Activated naive CD8-positive, alpha-beta T cell (primary cell): ENCODE measurements around the gene CD40.
A peak's percentile ranks its signal among the peaks of the same experiment; 100 is the strongest.

Source experiments
- H3K27ac Mint-ChIP-seq: one replicate; pipeline ENCODE4 v1.8.0; 2021; ENCODE audit warnings: mixed read lengths
- H3K27me3 Mint-ChIP-seq: one replicate; pipeline ENCODE4 v1.8.0; 2021; ENCODE audit warnings: mixed read lengths
- H3K36me3 Mint-ChIP-seq: one replicate; pipeline ENCODE4 v1.8.0; 2021; ENCODE audit warnings: mixed read lengths
- H3K4me1 Mint-ChIP-seq: one replicate; pipeline ENCODE4 v1.8.0; 2021; ENCODE audit warnings: low read depth, mixed read lengths
- H3K4me3 Mint-ChIP-seq: one replicate; pipeline ENCODE4 v1.8.0; 2021; ENCODE audit warnings: mild to moderate bottlenecking, mixed read lengths
- H3K9me3 Mint-ChIP-seq: one replicate; pipeline ENCODE4 v1.8.0; 2021; ENCODE audit warnings: low read depth, mixed read lengths

The CD40 gene

DNA sequence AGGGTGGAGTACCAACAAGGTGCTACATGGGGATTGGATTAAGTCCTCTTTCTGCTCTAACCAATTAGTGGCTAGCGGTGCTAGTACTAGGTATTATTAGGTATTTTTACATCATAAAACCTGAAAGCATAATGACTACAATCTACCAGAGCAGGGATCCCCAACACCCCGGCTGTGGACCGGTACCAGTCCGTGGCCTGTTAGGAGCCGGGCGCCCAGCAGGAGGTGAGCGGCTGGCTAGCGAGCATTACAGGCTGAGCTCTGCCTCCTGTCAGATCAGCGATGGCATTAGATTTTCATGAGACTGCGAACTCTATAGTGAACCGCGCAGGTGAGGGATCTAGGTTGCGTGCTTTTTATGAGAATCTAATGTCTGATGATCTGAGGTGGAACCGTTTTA is 9.1 kb upstream of the CD40 start:
- H3K36me3 Mint-ChIP-seq = no peaks in the 10 kb centered on the region
- no peaks in the 10 kb centered on the region for H3K9me3 Mint-ChIP-seq
- no peak overlapping the region for H3K4me3 Mint-ChIP-seq
- peaks cover 29% of the 10 kb centered on the region for H3K27me3 Mint-ChIP-seq
- H3K4me1 Mint-ChIP-seq = peaks cover 4% of the 10 kb centered on the region
- H3K27ac Mint-ChIP-seq = no peak overlapping the region

DNA sequence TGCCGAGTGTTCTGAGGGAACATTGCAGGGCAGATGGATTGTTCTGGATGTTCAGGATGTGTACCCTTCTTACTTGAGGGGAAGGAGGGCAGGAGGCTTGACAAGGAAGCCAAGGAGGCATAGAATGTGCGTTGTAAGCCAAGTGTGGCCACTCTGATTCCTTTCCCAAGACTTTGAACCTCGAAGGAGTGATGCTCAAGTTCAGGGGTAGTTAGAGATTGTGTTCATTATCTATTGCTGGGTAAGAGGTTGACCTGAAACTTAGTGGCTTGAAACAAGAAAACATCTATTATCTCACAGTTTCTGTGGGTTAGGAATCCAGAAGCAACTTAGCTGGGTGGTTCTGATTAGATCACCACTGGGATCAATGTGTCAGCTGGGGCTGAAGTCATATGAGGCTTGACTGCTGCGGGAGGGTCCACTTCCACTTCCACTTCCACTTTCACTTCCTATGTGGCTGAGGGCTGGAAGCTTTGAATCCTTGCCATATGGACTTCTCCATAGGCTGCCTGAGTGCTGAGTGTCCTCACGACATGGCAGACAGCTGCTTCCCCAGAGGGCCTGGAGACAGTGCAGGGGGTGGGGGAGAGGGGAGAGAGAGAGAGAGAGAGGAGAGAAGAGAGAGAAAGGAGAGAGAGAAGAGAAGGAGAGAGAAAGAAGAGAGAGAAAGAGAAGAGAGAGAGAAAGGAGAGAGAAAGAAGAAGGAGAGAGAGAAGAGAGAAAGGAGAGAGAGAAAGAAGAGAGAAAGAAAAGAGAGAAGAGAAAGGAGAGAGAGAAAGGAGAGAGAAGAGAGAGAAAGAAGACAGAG is 6.9 kb upstream of the CD40 start:
- H3K36me3 Mint-ChIP-seq = no peaks in the 10 kb centered on the region
- peaks cover 7% of the 10 kb centered on the region for H3K4me1 Mint-ChIP-seq
- no peak overlapping the region for H3K4me3 Mint-ChIP-seq
- H3K9me3 Mint-ChIP-seq = no peaks in the 10 kb centered on the region
- no peak overlapping the region for H3K27ac Mint-ChIP-seq
- peaks cover 25% of the 10 kb centered on the region for H3K27me3 Mint-ChIP-seq

DNA sequence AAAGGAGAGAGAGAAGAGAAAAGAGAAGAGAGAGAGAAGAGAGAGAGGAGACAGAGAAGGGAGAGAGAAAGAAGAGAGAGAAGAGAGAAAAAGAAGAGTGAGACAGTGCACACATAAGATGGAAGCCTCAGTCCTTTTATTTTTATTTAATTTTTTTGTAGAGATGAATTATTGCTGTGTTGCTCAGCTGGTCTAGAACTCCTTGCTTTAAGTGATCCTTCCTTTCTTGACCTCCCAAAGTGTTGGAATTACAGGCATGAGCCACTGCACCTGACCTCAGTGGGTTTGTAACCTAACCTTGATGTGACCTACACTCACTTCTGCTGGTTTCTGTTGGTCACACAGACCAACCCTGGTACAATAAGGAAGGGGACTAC is 6.3 kb upstream of the CD40 start:
- Mint-ChIP-seq H3K4me3 (no peak overlapping the region), H3K4me1 (peaks cover 7% of the 10 kb centered on the region), H3K36me3 (no peaks in the 10 kb centered on the region), H3K27me3 (peaks cover 24% of the 10 kb centered on the region), H3K9me3 (no peaks in the 10 kb centered on the region), H3K27ac (no peak overlapping the region)

DNA sequence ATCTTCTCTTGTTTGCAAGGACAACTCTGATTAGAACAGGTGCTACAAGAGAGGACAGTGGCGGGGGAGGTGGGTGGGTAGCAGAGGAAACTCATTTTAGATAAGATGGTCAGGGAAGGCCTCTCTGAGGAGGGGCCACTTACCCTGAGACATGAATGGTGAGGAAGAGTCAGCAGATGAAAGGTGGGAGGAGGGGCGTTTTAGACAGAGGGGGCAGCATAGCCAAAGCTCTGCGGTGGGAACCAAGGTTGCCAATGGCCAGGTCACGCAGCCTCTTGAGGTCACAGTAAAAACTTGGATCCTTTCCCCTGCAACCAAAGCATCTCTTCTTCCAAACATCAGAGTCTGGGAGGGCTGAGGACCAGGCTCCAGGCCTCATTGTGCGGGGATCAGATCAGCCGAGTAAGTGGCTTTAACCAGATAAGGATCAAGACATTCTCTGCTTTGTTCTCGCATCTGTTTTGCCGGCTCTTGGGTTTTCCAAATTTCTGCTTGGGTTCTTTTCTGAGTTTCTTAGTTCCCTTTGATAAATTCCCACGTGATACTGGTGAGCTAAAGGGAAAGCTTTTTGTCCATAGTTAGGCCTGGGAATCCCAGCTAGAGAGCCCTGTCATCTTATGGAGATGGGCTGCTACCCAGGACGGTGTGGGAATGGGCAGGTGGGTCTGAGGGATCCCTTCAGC is 5.5 kb upstream of the CD40 start:
- no peaks in the 10 kb centered on the region for H3K36me3 Mint-ChIP-seq
- no peak overlapping the region for H3K4me3 Mint-ChIP-seq
- H3K9me3 Mint-ChIP-seq = no peaks in the 10 kb centered on the region
- peaks cover 18% of the 10 kb centered on the region for H3K27me3 Mint-ChIP-seq
- no peak overlapping the region for H3K27ac Mint-ChIP-seq
- H3K4me1 Mint-ChIP-seq = peaks cover 10% of the 10 kb centered on the region

DNA sequence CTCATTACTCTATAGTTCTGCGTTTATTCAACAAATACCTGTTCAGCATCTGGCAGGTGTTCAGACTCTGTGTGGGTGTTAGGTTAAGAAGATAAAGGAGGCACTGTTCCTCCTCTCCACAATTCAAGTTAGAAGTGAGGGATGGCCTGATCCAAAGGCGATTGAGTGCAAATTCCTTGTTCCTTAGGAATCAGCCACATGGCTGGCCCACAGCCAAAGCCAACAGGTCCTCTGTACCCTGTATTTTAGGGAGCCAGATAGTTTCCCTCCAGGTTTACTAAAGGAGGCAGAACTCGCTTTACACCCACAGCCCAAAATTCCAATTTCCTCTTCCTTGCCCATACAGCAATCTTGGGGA is 5.0 kb upstream of the CD40 start:
- Mint-ChIP-seq H3K27ac (no peak overlapping the region), H3K27me3 (peaks cover 18% of the 10 kb centered on the region), H3K4me3 (no peak overlapping the region), H3K4me1 (peaks cover 15% of the 10 kb centered on the region), H3K36me3 (no peaks in the 10 kb centered on the region), H3K9me3 (no peaks in the 10 kb centered on the region)

DNA sequence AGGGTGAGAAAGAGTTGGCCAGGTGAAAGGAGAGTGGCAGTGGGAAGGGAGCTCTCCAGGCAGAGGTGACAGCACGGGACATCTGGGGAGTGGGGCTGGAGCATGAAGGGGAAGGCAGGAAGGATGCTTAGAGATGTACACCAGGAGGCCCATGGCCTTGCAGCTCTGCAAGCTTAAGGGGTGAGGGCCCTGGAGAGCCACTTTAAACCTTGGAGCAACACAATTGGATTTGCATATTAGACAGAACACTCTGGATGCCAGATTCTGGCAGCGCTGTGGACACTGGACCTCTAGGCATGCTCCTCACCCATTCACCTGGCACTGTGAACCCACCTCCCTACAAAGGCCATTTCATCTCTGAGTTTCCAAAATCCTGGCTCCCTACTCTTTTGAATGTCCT is 3.7 kb upstream of the CD40 start:
- Mint-ChIP-seq H3K36me3 (no peaks in the 10 kb centered on the region), H3K27ac (no peak overlapping the region), H3K4me3 (no peak overlapping the region), H3K9me3 (no peaks in the 10 kb centered on the region), H3K4me1 (peaks cover 19% of the 10 kb centered on the region), H3K27me3 (peaks cover 9% of the 10 kb centered on the region)

DNA sequence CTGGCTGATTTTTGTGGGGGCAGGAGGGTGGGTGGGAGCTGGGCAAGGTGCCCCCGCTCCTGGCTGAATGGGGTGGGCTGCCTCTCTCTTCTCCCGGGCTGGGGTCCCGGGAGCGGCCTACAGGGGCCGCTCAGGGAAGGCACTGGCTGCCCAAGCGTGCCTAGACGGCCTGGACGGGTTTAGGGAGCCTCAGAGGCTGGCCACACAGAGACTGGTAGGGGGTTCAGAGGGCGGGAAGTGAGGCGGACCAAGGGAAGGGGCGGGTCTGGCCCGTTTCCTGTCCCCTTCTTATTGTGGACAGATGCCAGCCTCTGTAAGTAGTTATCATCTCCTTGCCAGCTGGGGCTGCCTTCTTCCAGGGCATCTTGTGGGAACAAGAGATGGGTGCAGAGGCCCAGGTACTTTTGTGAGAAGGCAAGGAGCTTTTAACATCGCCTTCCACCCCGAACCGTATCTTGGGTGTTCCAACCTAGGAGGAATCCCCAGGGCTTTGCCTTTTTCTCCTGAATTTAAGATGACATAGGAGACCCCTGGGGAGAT is 437 bp downstream of the CD40 start:
- Mint-ChIP-seq H3K36me3 (no peaks in the 10 kb centered on the region), H3K27ac (no peak overlapping the region), H3K4me1 (peaks cover 18% of the 10 kb centered on the region), H3K27me3 (peaks cover 3% of the 10 kb centered on the region), H3K9me3 (no peaks in the 10 kb centered on the region), H3K4me3 (peak overlapping the region; percentile 96)

DNA sequence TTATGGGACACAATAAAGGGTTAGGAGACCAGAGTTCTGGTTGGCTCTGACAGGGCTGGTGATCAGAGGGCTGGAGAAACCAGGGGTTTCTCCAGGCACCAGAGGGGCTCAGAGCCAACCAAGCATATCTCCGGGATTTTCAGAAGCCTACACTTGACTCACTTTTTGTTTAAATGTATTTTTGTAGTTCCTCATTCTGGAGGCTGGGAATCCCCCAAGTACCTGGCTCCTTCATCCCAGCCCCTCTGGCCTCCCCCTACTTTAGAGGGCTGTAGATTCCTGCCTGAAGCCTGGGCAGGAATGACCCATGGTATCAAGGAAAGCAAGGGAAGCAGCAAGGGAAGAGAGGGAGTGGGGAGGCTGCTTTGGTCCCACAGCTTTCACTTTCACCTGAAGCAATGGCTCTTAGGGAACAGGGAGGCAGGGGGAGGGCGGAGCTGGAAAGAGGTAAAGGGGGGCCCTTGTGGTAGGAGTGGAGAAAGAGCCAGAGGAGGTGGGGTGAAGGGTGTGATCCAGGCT is 973 bp downstream of the CD40 start:
- peaks cover 4% of the 10 kb centered on the region for H3K27me3 Mint-ChIP-seq
- no peaks in the 10 kb centered on the region for H3K9me3 Mint-ChIP-seq
- no peaks in the 10 kb centered on the region for H3K36me3 Mint-ChIP-seq
- H3K4me1 Mint-ChIP-seq = peaks cover 18% of the 10 kb centered on the region
- H3K4me3 Mint-ChIP-seq = peak overlapping the region; percentile 54
- H3K27ac Mint-ChIP-seq = no peak overlapping the region

DNA sequence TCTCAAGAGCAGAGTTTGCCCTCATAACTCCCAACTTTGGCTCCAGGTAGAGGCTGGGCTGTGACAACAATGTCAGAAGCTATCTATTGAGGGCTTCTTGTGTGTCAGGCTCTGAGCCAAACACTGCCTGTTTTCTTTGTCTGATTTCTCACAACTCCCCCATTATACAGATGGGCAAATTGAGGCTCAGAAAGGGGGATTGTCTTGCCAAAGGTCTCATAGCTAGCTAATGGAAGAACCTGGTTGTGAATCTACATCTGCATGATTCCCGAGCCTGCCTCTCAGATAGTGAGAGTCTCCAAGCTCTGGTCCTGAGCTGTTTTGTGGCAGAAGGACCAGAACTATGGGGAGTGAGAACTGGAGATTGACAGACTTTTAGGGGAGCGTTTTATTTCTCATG is 1.4 kb downstream of the CD40 start:
- peaks cover 18% of the 10 kb centered on the region for H3K4me1 Mint-ChIP-seq
- H3K27ac Mint-ChIP-seq = no peak overlapping the region
- no peaks in the 10 kb centered on the region for H3K36me3 Mint-ChIP-seq

DNA sequence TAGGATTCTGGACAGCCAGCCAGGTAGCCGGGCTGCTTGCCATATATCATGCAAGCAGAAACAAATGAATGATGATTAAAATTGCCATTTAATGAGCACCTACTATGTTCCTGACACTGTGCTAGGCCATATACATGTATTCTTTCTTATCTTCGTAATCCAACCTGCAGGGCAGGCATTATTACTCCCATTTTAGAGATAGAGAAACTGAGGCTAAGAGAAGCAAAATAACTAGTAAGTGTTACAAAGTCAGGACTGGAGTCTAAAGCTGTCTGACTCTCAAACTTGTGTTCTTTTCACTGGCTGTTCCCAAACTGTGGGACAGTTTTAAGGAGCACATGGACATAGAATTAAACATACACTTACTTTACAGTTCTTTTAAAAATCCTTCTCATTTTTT is 2.0 kb downstream of the CD40 start:
- Mint-ChIP-seq H3K36me3 (no peaks in the 10 kb centered on the region), H3K27ac (no peak overlapping the region), H3K27me3 (peaks cover 4% of the 10 kb centered on the region), H3K9me3 (no peaks in the 10 kb centered on the region), H3K4me3 (no peak overlapping the region), H3K4me1 (peaks cover 18% of the 10 kb centered on the region)

More for the DNA sequence above, 1.4 kb downstream of the CD40 start:
- no peak overlapping the region for H3K4me3 Mint-ChIP-seq
- H3K9me3 Mint-ChIP-seq = no peaks in the 10 kb centered on the region
- H3K27me3 Mint-ChIP-seq = peaks cover 4% of the 10 kb centered on the region

DNA sequence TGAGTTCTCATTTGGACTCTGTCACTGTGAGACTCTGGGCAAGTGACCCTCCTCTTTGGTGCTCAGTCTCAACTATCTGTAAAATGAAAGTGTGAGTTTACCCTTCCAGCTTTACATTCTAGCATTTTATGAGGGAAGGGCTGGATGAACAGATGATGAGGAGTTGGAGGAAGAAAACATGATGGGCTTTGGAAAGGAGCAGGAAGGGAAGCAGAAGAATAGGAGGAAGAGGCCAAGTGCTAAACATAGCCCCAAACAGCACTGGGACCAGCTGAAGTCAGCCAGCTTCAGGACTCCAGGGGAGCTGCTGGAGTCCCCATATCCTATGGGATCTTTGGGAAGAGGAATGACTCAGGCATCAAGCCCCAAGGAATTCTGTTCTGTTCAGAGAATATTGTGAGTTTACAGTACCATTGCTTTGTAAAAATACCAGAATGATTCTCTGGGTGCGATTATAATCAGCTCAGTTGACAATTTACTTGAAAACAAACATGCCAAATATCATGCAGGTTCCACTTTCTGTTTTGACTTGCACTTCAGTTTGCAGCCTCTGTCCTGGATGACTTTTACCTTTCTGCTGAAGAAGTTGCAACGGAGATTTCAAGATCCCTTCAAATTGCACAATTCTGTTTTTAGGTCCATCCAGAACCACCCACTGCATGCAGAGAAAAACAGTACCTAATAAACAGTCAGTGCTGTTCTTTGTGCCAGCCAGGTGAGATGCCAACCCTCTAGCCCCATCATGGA is 3.2 kb downstream of the CD40 start:
- Mint-ChIP-seq H3K4me3 (no peak overlapping the region), H3K27me3 (peaks cover 1% of the 10 kb centered on the region), H3K36me3 (peaks cover 3% of the 10 kb centered on the region), H3K4me1 (peaks cover 15% of the 10 kb centered on the region), H3K9me3 (no peaks in the 10 kb centered on the region), H3K27ac (no peak overlapping the region)

DNA sequence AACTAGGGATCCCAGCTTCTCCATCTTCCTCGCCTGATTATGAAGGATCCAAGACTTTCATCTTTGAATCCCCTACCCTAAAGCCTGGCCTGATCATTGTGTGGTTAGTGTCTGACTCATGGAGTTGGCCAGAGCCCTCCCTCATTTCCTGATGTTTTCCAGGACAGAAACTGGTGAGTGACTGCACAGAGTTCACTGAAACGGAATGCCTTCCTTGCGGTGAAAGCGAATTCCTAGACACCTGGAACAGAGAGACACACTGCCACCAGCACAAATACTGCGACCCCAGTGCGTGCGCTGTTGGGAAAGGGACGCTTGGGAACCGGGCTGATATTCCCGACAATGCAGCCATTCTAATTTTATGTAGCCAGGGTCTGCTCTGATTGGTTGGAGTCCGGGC is 4.0 kb downstream of the CD40 start:
- Mint-ChIP-seq H3K36me3 (peaks cover 3% of the 10 kb centered on the region), H3K4me3 (no peak overlapping the region), H3K4me1 (peaks cover 15% of the 10 kb centered on the region), H3K27ac (no peak overlapping the region), H3K27me3 (peaks cover 1% of the 10 kb centered on the region), H3K9me3 (no peaks in the 10 kb centered on the region)

DNA sequence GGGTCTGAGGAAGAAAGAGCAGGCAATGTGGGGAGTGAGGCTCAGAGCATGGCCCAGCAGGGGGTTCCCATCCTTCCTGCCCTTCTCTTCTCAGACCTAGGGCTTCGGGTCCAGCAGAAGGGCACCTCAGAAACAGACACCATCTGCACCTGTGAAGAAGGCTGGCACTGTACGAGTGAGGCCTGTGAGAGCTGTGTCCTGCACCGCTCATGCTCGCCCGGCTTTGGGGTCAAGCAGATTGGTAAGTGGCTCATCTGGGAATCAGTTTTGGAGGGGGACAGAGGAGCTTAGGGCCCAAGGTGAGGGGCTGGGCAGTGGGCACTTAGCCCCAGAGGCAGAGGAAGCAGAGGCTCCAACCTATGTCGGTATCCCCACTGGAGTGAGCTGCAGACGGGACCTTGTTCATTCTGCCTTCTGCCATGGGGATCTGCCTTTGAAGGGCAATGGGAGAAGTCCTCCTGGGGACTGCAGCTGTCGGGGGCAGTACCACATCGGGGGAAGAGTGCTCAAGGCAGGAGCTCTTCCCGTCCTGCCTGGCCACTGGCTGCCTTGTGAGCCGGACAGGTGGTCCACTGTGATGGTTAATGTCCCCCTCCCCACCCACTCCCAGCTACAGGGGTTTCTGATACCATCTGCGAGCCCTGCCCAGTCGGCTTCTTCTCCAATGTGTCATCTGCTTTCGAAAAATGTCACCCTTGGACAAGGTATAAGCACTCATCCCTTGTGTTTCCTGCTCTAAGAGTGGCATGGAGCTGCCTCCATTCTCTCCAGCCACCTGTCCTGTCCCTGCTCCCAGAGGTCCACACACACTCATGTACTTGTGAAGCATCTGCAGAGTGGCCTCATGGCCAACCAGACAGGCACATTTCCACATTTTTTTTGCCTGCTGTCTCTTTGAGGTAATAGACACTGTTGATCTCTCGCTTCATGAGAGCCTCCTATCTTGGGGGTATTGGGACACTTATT is 4.7 kb downstream of the CD40 start:
- Mint-ChIP-seq H3K36me3 (peaks cover 3% of the 10 kb centered on the region), H3K27me3 (peaks cover 1% of the 10 kb centered on the region), H3K4me1 (peaks cover 10% of the 10 kb centered on the region), H3K9me3 (no peaks in the 10 kb centered on the region), H3K4me3 (no peak overlapping the region), H3K27ac (no peak overlapping the region)
